B cell (primary cell): Measurements from ENCODE around the gene FAM222A.

Experiments used
- CTCF ChIP-seq: fragments of 200-600 bp; IDR thresholded peaks from one replicate; pipeline ENCODE4 v1.8.0; 2022; ENCODE audit warnings: antibody characterized with exemption, mild to moderate bottlenecking
- EZH2 ChIP-seq: IDR thresholded peaks from 2 replicates; pipeline ENCODE4 v1.6.1; 2012; ENCODE audit warnings: borderline replicate concordance, low read depth, mild to moderate bottlenecking, moderate library complexity, low read length; ENCODE audit not compliant: insufficient read depth, poor library complexity, severe bottlenecking

GRCh38 chr12:109706398-109706746 lies 7.3 kb upstream of the FAM222A start:
- TF ChIP-seq CTCF (no peak), EZH2 (no peak)
